ENCODE results near the gene WDR86. TPM values are rescaled to one million over a fixed set of nuclear protein-coding genes. Genes with fewer than 3 reads are reported as not detected.

Gene WDR86
- total and polyA plus RNA-seq, 2 of the 8 experiments (the other 6 are each of a cell fraction or from before 2014, with no cell fraction given): 12.7 to 15.8 TPM

- Histone ChIP-seq H3K4me2 (ENCODE audit: insufficient read depth in 1 of 2, low read depth in 2 of 2, low read length in 2 of 2) (peak overlapping the region; percentile 79 to 84), H3K79me2 (ENCODE audit: control insufficient read depth in 1 of 2, insufficient read depth in 2 of 2, low read length in 2 of 2) (no peaks in the 10 kb centered on the region), H3K27ac (ENCODE audit: low read depth, low read length) (no peak overlapping the region), H2BK20ac (ENCODE audit: low read length) (peak overlapping the region; percentile 97), H4K8ac (ENCODE audit: extremely low read depth, insufficient read depth, low read length) (0 out of 2 replicates have a peak overlapping the region, but pooled peaks have one; percentile 45), H2BK120ac (replicated peaks; ENCODE audit: low read depth, low read length) (no peak overlapping the region), H3K4ac (replicated peaks; ENCODE audit: insufficient read length, low read depth, low read length) (peak overlapping the region; percentile 96), H2AK5ac (ENCODE audit: low read depth, low read length) (no peak overlapping the region), H3K36me3 (ENCODE audit: control insufficient read depth in 2 of 4, insufficient read depth in 4 of 4, low read length in 3 of 4) (no peaks in the 10 kb centered on the region), H2BK15ac (ENCODE audit: low read length) (no peak overlapping the region), H2BK12ac (ENCODE audit: low read depth, low read length) (peak overlapping the region; percentile 96; the same call in 1 of the 2 replicates), H3K4me3 (ENCODE audit: extremely low read depth in 1 of 4, insufficient read depth in 2 of 4, low read depth in 3 of 4, low read length in 4 of 4) (peak overlapping the region; percentile 37 to 66 (median 57)), H3K9ac (replicated peaks in 1 of 4; ENCODE audit: extremely low read depth in 1 of 4, low read depth in 3 of 4, low read length in 3 of 4) (no peak overlapping the region), H2AFZ (ENCODE audit: low read length) (peak overlapping the region; percentile 79; the same call in 1 of the 2 replicates), H4K20me1 (replicated peaks in 1 of 2; ENCODE audit: control insufficient read depth in 1 of 2, insufficient read depth in 2 of 2, low read length in 2 of 2) (no peaks in the 10 kb centered on the region), H2BK5ac (ENCODE audit: low read depth, low read length) (peak overlapping the region; percentile 94; the same call in 1 of the 2 replicates), H3K4me1 (replicated peaks in 1 of 4; ENCODE audit: control insufficient read depth in 3 of 4, insufficient read depth in 4 of 4, low read length in 3 of 4) (peaks cover 0 to 17% (median 6%) of the 10 kb centered on the region in 4 experiments; a peak in 6 of 7 replicates), H3K18ac (ENCODE audit: extremely low read depth, low read length) (peak overlapping the region; percentile 95), H3K79me1 (ENCODE audit: low read depth, low read length) (no peaks in the 10 kb centered on the region), H3K23me2 (ENCODE audit: low read depth, low read length) (peaks cover 8% of the 10 kb centered on the region; the same call in 1 of the 2 replicates), H4K91ac (replicated peaks; ENCODE audit: insufficient read length, low read length) (peak overlapping the region; percentile 93), H3K14ac (ENCODE audit: insufficient read length) (no peak overlapping the region), H3K27me3 (replicated peaks in 1 of 4; ENCODE audit: control insufficient read depth in 3 of 4, extremely low read depth in 1 of 4, insufficient read depth in 3 of 4, low read length in 3 of 4) (peaks cover 0 to 7% (median 6%) of the 10 kb centered on the region in 4 experiments; a peak in 4 of 7 replicates), H3K56ac (replicated peaks; ENCODE audit: insufficient read length, low read depth, low read length) (no peak overlapping the region), H3K23ac (ENCODE audit: insufficient read length) (no peak overlapping the region), H4K5ac (ENCODE audit: insufficient read length, low read depth, low read length) (peak overlapping the region; percentile 8), H3K9me3 (ENCODE audit: insufficient read depth in 2 of 2, low read depth in 1 of 2, low read length in 1 of 2) (no peaks in the 10 kb centered on the region)
- POLR2A ChIA-PET (ENCODE audit: partially characterized antibody): interaction anchor here (0.6 to 2.1 kb wide), 7 partner anchors 8 to 342 kb away, joined by 3 to 8 read pairs (median 4); partner anchors contain the start of gene WDR86
- no peak for DNase-seq (ENCODE audit: low read depth in 1 of 2, low spot score in 2 of 2)
- no peak for FAIRE-seq
- peak; percentile 2; the same call in 1 of the 2 replicates for TF ChIP-seq SUZ12 (IDR thresholded peaks at IDR 0.05; ENCODE audit: low read length)
- TF ChIP-seq CHD2 (IDR thresholded peaks at IDR 0.05; ENCODE audit: low read length): no peak
- no peak for TF ChIP-seq TAF7 (optimal IDR thresholded peaks at IDR 0.05; ENCODE audit: borderline replicate concordance, low read depth, low read length)
- TF ChIP-seq MAX (IDR thresholded peaks at IDR 0.05): no peak
- peak; percentile 64; the same call in 1 of the 2 replicates for TF ChIP-seq KDM1A (IDR thresholded peaks at IDR 0.05; ENCODE audit: borderline replicate concordance, low read length)
- 61% methylated on average over 10 of the region's 10 CpGs; no CpG with 5 or more reads in 1 of the 2 experiments for WGBS, 2 experiments (ENCODE audit: extremely low coverage in 1 of 2, insufficient coverage in 1 of 2, insufficient read length in 1 of 2, insufficient replicate concordance in 2 of 2, low coverage in 1 of 2, low lambda C conversion rate in 2 of 2, missing lambda C conversion rate in 1 of 2)
- CTCF ChIA-PET (ENCODE audit: partially characterized antibody): interaction anchor here (0.6 to 2.9 kb wide), 17 partner anchors 8 to 350 kb away, joined by 3 to 12 read pairs (median 3); partner anchors contain the start of gene WDR86
Measured at GRCh38 chr7:151440799-151441445, 31.1 kb upstream of the WDR86 start.
